Natural killer cell (primary cell): ENCODE measurements around the gene PRR7. TPM values are rescaled to one million over a fixed set of nuclear protein-coding genes. Genes with fewer than 3 reads are reported as not detected.

Experiments used
- ATAC-seq, 3 donors: fragments of 150-1000 bp in 2 of 3; fragments of 200-7000 bp in 1 of 3; cut with Tn5 transposase; 1 replicate in 1 of 3; 2 replicates in 2 of 3; pipeline ENCODE4 v1.10.0; 2021; ENCODE audit warnings: mild to moderate bottlenecking in 2 of 3, moderate library complexity in 2 of 3
- DNase-seq, 2 donors: peaks; one replicate each; pipeline versions ENCODE4 v3.0.0 to v3.0.0-alpha.2; 2013 to 2021; ENCODE audit warnings: mixed read lengths in 1 of 2
- H3K27ac ChIP-seq: one replicate; pipeline ENCODE4 v1.5.1; 2013; ENCODE audit warnings: mild to moderate bottlenecking, low read length
- H3K27me3 ChIP-seq: one replicate; pipeline ENCODE4 v1.6.1; 2013; ENCODE audit warnings: low read length; ENCODE audit not compliant: control insufficient read depth, insufficient read depth
- H3K36me3 ChIP-seq: one replicate; pipeline ENCODE4 v1.6.1; 2013; ENCODE audit warnings: low read length; ENCODE audit not compliant: control insufficient read depth, insufficient read depth
- H3K4me1 ChIP-seq: one replicate; pipeline ENCODE4 v1.6.1; 2013; ENCODE audit warnings: low read length; ENCODE audit not compliant: control insufficient read depth, insufficient read depth
- H3K4me3 ChIP-seq: one replicate; pipeline ENCODE4 v1.5.1; 2013; ENCODE audit warnings: low read length
- H3K9me3 ChIP-seq: one replicate; pipeline ENCODE4 v1.6.1; 2013; ENCODE audit warnings: low read length; ENCODE audit not compliant: control insufficient read depth, insufficient read depth
- H3K27ac Mint-ChIP-seq, 2 donors: one replicate each; pipeline ENCODE4 v1.8.0; 2022; ENCODE audit warnings: mild to moderate bottlenecking in 2 of 2, mixed read lengths in 2 of 2, moderate library complexity in 1 of 2
- H3K27me3 Mint-ChIP-seq, 2 donors: one replicate each; pipeline ENCODE4 v1.8.0; 2022; ENCODE audit warnings: low read depth in 2 of 2, mixed read lengths in 2 of 2
- H3K36me3 Mint-ChIP-seq: one replicate; pipeline ENCODE4 v1.8.0; 2022; ENCODE audit warnings: mixed read lengths
- H3K4me1 Mint-ChIP-seq, 2 donors: one replicate each; pipeline ENCODE4 v1.8.0; 2022; ENCODE audit warnings: mixed read lengths in 2 of 2
- H3K4me3 Mint-ChIP-seq: one replicate; pipeline ENCODE4 v1.8.0; 2022; ENCODE audit warnings: mild to moderate bottlenecking, moderate library complexity, mixed read lengths
- H3K9me3 Mint-ChIP-seq, 2 donors: one replicate each; pipeline ENCODE4 v1.8.0; 2022; ENCODE audit warnings: mixed read lengths in 2 of 2
- WGBS: methylation state at CpG from one replicate; pipeline ENCODE4 v1.1.7; 2013; ENCODE audit warnings: missing lambda C conversion rate; ENCODE audit not compliant: insufficient coverage; 5-methylcytosine and 5-hydroxymethylcytosine counted together
- intact Hi-C: fragments of 100-400 bp; cut with micrococcal nuclease; formaldehyde crosslinking; loops from one replicate; pipeline ENCODE4 v1.14.2; 2022
- total RNA-seq, 4 donors: library from RNA; stranded (reverse); fragments of 120-200 nt in 1 of 4; gene quantifications; one replicate each; pipeline versions ENCODE4 v1.2.3 to v1.2.4, GENCODE V29; 2013 to 2022
- TF ChIP-seq, protein P1 (sequence below): fragments of 200-600 bp; IDR thresholded peaks from one replicate; pipeline ENCODE4 v1.8.0; 2022; ENCODE audit warnings: antibody characterized with exemption

Gene PRR7
- total RNA-seq, 3 donors from 2014 or later (not counting 1 experiment from before 2014, with no cell fraction given): 21.6 to 27.9 (median 23.3) TPM

DNA sequence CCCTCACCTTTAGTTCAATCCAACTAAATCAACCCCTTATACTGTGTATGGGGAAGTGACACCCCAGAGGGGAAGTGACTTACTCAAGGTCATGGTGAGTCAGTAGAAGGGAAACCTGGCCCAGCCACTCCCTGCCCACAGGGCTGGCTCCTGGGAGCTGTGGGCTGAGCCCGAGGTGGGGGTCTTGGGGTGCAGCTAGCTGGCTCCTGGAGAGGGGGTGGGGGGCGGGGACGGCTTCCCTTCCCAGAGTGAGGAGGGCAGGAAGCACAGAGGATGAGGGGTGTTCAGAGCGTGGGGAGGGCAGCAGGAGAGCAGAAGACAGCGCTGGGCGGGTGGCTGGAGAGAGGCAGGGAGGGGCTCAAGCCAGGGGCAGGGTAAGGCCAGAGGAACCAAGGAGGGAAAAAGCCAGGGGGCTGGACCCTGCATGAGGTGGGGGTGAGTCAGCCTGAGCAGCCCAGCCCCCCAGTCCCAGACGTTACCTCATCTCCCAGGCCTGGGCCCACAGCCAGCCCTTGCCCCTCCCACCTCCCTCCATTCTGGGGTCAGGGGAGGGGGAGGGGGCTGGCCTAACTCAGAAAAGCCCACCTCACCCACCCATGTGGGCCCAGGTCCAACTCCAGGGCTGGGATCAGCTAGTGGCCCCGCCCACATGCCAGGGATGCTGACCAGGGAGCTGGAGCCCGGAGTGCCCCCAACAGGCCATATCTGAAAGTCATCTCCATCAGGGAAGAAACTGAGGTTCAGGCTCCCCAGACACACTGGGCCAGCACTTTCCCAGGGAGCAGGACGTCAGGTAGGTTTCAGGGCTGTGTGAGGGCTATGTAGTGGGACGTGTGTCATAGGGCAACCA is 48.0 kb downstream of the PRR7 start:
- no peak overlapping the region for H3K4me3 ChIP-seq

DNA sequence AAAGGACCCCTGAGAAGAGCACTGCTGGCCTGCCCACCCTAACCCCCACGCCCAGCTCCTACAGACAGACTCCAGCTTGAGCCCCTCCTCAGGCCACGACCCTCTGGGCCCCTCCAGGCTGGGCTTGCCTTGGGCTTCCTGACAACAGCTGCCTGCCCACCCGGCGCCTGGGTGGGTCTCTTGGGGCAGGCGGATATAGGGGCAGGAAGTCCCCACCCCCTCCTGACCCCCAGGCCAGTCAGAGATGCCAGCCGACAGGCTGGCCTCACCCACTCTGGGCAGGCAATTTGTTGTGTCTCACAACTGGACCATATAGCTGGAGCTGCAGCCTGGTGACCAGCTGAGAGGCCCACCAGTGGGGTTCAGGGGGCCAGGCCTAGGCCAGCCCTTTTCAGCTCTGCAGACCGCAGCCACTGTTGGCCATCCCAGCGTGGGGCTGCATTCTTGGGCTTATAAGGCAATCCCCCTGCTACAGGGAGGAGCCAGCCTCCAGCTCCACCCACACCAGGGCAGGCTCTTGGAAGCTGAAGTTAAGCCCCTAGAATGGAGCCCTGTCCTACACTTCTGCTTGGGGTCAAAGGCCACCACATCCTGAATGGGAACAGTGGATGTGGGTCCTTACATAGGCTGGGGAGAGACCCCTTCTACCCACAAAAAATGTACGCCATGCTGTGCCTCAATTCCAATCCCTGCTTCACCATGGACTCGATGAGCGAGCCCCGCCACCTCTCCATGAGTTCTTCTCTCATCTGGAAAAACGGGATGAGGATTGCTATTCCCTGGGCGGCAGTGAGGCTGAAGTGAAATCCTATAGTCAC is 48.8 kb downstream of the PRR7 start:
- no peak overlapping the region for H3K4me3 Mint-ChIP-seq
- H3K4me1 ChIP-seq: peaks cover 56% of the 10 kb centered on the region
- TF ChIP-seq, protein P1, sequence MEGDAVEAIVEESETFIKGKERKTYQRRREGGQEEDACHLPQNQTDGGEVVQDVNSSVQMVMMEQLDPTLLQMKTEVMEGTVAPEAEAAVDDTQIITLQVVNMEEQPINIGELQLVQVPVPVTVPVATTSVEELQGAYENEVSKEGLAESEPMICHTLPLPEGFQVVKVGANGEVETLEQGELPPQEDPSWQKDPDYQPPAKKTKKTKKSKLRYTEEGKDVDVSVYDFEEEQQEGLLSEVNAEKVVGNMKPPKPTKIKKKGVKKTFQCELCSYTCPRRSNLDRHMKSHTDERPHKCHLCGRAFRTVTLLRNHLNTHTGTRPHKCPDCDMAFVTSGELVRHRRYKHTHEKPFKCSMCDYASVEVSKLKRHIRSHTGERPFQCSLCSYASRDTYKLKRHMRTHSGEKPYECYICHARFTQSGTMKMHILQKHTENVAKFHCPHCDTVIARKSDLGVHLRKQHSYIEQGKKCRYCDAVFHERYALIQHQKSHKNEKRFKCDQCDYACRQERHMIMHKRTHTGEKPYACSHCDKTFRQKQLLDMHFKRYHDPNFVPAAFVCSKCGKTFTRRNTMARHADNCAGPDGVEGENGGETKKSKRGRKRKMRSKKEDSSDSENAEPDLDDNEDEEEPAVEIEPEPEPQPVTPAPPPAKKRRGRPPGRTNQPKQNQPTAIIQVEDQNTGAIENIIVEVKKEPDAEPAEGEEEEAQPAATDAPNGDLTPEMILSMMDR: no peak
- H3K27ac Mint-ChIP-seq: peak overlapping the region in 1 of 2 donors; percentile 14
- no peaks in the 10 kb centered on the region for H3K9me3 Mint-ChIP-seq
- H3K27ac ChIP-seq: no peak overlapping the region
- H3K36me3 ChIP-seq: no peaks in the 10 kb centered on the region
- no peaks in the 10 kb centered on the region for H3K9me3 ChIP-seq
- 82% methylated on average over 14 of the region's 14 CpGs for WGBS
- H3K4me1 Mint-ChIP-seq: peaks cover 15 to 50% of the 10 kb centered on the region in 2 donors
- peaks cover 10 to 14% of the 10 kb centered on the region in 2 donors for H3K27me3 Mint-ChIP-seq
- intact Hi-C loops: loop anchor here (10.0 kb wide), 1 partner anchor 381 kb away; no protein-coding TSS in a partner anchor
- no peaks in the 10 kb centered on the region for H3K36me3 Mint-ChIP-seq
- H3K4me3 ChIP-seq: no peak overlapping the region
- H3K27me3 ChIP-seq: peaks cover 5% of the 10 kb centered on the region
- no peak for DNase-seq
- no peak for ATAC-seq

More for the DNA sequence above, 48.0 kb downstream of the PRR7 start:
- ATAC-seq (peak in 2 of 3 donors; percentile 6 to 59), DNase-seq (no peak)
- H3K36me3 ChIP-seq: no peaks in the 10 kb centered on the region
- peaks cover 56% of the 10 kb centered on the region for H3K4me1 ChIP-seq
- TF ChIP-seq, protein P1: no peak
- Mint-ChIP-seq H3K9me3 (no peaks in the 10 kb centered on the region), H3K4me1 (peaks cover 14 to 51% of the 10 kb centered on the region in 2 donors), H3K27ac (peak overlapping the region in 1 of 2 donors; percentile 80), H3K27me3 (peaks cover 8 to 10% of the 10 kb centered on the region in 2 donors), H3K36me3 (no peaks in the 10 kb centered on the region), H3K4me3 (no peak overlapping the region)
- WGBS: 68% methylated on average over 11 of the region's 11 CpGs
- no peaks in the 10 kb centered on the region for H3K9me3 ChIP-seq
- peaks cover 5% of the 10 kb centered on the region for H3K27me3 ChIP-seq
- intact Hi-C loops: loop anchor here (10.0 kb wide), 1 partner anchor 380 kb away; no protein-coding TSS in a partner anchor
- H3K27ac ChIP-seq: no peak overlapping the region

DNA sequence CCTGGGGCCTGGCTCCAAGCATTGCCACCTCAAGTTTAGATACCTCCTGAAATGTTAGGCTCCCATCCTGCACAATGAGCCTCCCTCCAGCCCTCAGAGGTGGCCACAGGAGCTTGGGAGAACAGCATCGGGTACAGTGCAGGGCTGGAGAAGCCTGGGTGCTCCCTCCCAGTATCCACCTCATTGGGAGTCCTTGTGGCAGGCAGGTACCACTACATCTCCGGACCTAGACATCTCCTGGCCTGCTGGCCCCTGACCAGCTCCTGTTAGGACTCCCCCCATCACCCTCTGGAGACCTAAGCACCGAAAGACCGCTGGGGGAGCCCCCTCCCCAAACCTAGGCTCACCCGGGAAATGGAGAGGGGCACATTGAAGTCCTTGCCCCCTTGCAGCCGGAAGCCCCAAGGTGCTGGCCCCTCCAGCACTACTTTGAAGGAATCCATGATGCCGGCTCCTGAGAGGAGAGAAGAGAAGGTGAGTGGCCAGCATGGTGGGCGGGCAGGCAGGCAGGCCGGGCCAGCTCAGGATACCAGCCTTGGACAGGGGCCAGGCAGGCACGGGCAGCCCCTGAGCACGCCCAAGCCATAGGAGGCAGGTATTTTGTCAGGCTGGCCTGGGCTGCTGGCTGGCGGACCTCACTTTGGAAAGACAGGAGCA is 49.6 kb downstream of the PRR7 start:
- Histone ChIP-seq H3K36me3 (no peaks in the 10 kb centered on the region), H3K9me3 (no peaks in the 10 kb centered on the region), H3K27ac (no peak overlapping the region), H3K4me1 (peaks cover 63% of the 10 kb centered on the region), H3K4me3 (no peak overlapping the region), H3K27me3 (peaks cover 5% of the 10 kb centered on the region)
- TF ChIP-seq, protein P1: no peak
- ATAC-seq (no peak), DNase-seq (peak in 1 of 2 donors; percentile 26)
- 81% methylated on average over 12 of the region's 12 CpGs for WGBS
- intact Hi-C loops: loop anchor here (10.0 kb wide), 1 partner anchor 381 kb away; no protein-coding TSS in a partner anchor
- Mint-ChIP-seq H3K9me3 (no peaks in the 10 kb centered on the region), H3K4me1 (peaks cover 18 to 55% of the 10 kb centered on the region in 2 donors), H3K4me3 (peak overlapping the region; percentile 69), H3K27ac (peak overlapping the region in 1 of 2 donors; percentile 14), H3K27me3 (peaks cover 10 to 14% of the 10 kb centered on the region in 2 donors), H3K36me3 (no peaks in the 10 kb centered on the region)
